Transverse colon (tissue), 4 donors: Measurements from ENCODE around the gene SLC13A4.

ENCODE experiments used
- CTCF ChIP-seq, 5 experiments: fragments of 200-600 bp in 3 of 5; fragments of 450-650 bp in 2 of 5; sonication (generic) in 3 of 5; IDR thresholded peaks; 1 replicate in 2 of 5; 2 replicates in 3 of 5; pipeline ENCODE4 v1.5.1; 2016 to 2017; ENCODE audit warnings: antibody characterized with exemption in 5 of 5, inconsistent platforms in 3 of 5, mild to moderate bottlenecking in 2 of 5, moderate library complexity in 1 of 5
- POLR2AphosphoS5 ChIP-seq, 3 donors: sonication (generic); formaldehyde crosslinking; IDR thresholded peaks; one replicate each; pipeline ENCODE4 v1.6.1; 2016; ENCODE audit warnings: antibody characterized with exemption in 3 of 3

GRCh38 chr7:135753616-135754413 lies 25.8 kb upstream of the SLC13A4 start:
- TF ChIP-seq POLR2AphosphoS5 (IDR thresholded peaks at IDR 0.05) (no peak), CTCF (IDR thresholded peaks at IDR 0.05) (no peak)
